ENCODE data around the gene GSN. TPM values are rescaled to one million over a fixed set of nuclear protein-coding genes. Genes with fewer than 3 reads are reported as not detected.

Gene GSN
- total RNA-seq, 4 donors from 2014 or later, result 364 to 571 (median 480) TPM

- Histone ChIP-seq H3K27ac (peak overlapping the region in 1 of 4 donors; percentile 88), H3K4me1 (peaks cover 0 to 29% (median 4%) of the 10 kb centered on the region in 4 donors)
Observed at GRCh38 chr9:121266356-121266755, 1.6 kb upstream of the GSN start.

DNA sequence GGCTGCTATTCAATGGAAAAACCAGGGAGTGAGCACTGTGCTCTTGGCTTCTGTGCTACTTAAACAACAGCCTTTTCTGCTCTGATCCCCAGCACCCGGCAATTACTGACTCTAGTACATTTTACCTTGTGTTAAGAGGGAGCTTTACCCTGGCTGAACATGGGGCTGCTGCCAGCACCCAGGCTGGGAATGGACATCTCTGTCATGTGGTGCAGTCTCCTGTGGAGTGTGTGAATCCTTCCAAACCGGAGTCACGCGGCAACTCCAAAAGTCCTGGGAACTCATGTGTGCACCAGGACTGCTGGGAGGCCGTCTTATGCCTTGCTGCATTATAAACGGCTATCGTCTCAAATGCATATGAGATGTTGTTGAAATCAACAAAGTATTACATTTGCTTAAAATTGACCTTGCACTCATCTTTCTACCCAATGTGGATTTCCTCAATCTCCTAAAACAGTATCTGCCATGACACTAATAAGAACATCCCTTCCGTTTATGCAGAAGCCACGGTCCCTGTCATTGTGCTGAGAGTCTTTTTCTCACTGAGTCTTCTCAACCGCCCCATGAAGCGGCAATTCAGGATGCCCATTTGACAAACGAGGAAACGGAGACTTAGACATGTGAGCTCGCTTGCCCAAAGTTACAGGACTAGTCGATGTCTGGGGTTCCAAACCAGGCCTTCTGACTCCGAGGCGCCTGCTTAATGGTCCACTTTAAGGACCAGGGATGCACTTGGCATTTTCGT lies 884 bp upstream of the GSN start:
- TF ChIP-seq, protein P1, sequence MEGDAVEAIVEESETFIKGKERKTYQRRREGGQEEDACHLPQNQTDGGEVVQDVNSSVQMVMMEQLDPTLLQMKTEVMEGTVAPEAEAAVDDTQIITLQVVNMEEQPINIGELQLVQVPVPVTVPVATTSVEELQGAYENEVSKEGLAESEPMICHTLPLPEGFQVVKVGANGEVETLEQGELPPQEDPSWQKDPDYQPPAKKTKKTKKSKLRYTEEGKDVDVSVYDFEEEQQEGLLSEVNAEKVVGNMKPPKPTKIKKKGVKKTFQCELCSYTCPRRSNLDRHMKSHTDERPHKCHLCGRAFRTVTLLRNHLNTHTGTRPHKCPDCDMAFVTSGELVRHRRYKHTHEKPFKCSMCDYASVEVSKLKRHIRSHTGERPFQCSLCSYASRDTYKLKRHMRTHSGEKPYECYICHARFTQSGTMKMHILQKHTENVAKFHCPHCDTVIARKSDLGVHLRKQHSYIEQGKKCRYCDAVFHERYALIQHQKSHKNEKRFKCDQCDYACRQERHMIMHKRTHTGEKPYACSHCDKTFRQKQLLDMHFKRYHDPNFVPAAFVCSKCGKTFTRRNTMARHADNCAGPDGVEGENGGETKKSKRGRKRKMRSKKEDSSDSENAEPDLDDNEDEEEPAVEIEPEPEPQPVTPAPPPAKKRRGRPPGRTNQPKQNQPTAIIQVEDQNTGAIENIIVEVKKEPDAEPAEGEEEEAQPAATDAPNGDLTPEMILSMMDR (IDR thresholded peaks at IDR 0.05), result no peak
- no peak for TF ChIP-seq POLR2A (IDR thresholded peaks at IDR 0.05)
- H3K36me3 ChIP-seq, result no peaks in the 10 kb centered on the region
- peak overlapping the region; percentile 70 to 99 (median 78) for H3K4me3 ChIP-seq
- peak overlapping the region; percentile 69 to 91 (median 81) for H3K27ac ChIP-seq
- no peaks in the 10 kb centered on the region for H3K27me3 ChIP-seq
- no peak for DNase-seq
- H3K4me1 ChIP-seq, result peaks cover 0 to 36% (median 7%) of the 10 kb centered on the region in 4 donors
- no peaks in the 10 kb centered on the region for H3K9me3 ChIP-seq

More at GRCh38 chr9:121266356-121266755, 1.6 kb upstream of the GSN start:
- TF ChIP-seq POLR2A (IDR thresholded peaks at IDR 0.05), result no peak
- TF ChIP-seq, protein P1 (IDR thresholded peaks at IDR 0.05), result no peak
- DNase-seq, result no peak
- Histone ChIP-seq H3K4me3 (no peak overlapping the region), H3K9me3 (no peaks in the 10 kb centered on the region), H3K36me3 (no peaks in the 10 kb centered on the region), H3K27me3 (no peaks in the 10 kb centered on the region)

DNA sequence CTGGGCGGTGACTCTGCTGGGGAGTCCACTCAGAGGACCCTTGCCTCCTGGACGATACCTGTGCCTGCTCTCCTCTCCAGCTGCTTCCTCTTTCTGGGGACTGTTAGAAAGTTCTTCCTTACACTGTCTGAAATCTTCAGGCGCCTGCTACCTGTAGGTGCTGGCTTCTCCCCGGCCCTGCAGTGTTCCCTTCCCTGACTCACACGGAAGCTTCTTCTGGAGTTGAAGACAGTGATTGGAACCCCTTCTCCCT lies 562 bp downstream of the GSN start:
- H3K36me3 ChIP-seq, result no peaks in the 10 kb centered on the region
- no peaks in the 10 kb centered on the region for H3K9me3 ChIP-seq
- H3K27me3 ChIP-seq, result no peaks in the 10 kb centered on the region
- peak overlapping the region; percentile 70 to 99 (median 78) for H3K4me3 ChIP-seq
- no peak for DNase-seq
- H3K4me1 ChIP-seq, result peaks cover 0 to 46% (median 9%) of the 10 kb centered on the region in 4 donors
- TF ChIP-seq, protein P1 (IDR thresholded peaks at IDR 0.05), result no peak
- no peak for TF ChIP-seq POLR2A (IDR thresholded peaks at IDR 0.05)
- peak overlapping the region; percentile 69 to 91 (median 81) for H3K27ac ChIP-seq

- Histone ChIP-seq H3K27ac (peak overlapping the region; percentile 69 to 91 (median 81)), H3K36me3 (no peaks in the 10 kb centered on the region), H3K27me3 (no peaks in the 10 kb centered on the region), H3K4me3 (peak overlapping the region; percentile 70 to 99 (median 78)), H3K9me3 (no peaks in the 10 kb centered on the region), H3K4me1 (peaks cover 0 to 51% (median 9%) of the 10 kb centered on the region in 4 donors)
- no peak for TF ChIP-seq POLR2A (IDR thresholded peaks at IDR 0.05)
- TF ChIP-seq, protein P1 (IDR thresholded peaks at IDR 0.05), result no peak
- peak in 2 of 3 donors; percentile 67 to 72 for DNase-seq
Observed at GRCh38 chr9:121268851-121269641, 1.1 kb downstream of the GSN start.

DNA sequence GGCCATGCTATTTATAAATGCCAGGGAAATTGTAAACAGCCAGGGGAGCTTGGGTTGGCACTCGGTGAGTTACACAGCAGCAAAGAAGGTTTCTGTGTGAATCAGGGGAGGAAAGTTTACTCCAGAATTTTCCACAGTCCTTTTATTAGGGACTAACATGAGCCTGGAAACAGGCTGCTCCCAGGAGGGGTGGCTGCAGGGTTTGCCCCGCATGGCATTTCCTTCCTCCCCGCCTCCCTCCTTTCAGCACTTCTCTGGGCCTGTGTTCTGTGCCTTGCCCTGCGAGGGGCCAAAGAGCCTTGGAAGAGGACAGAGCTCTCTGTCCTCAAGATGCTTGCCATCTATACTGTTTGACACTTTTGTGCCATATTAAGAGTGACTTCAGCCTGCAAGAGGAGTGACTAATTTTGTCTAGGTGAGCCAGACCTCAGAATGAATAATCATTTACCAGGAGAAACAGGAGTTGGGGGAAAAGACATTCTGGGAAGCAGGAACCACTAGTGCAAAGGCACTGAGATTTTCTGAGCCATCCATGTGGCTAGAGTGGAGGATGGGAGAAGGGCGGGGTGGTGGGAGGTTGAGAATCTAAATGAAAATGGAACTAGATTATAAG lies 1.8 kb downstream of the GSN start:
- H3K4me1 ChIP-seq, result peaks cover 0 to 52% (median 9%) of the 10 kb centered on the region in 4 donors

More for the DNA sequence above, 1.8 kb downstream of the GSN start:
- no peaks in the 10 kb centered on the region for H3K36me3 ChIP-seq
- no peaks in the 10 kb centered on the region for H3K27me3 ChIP-seq
- peak overlapping the region; percentile 70 to 99 (median 78) for H3K4me3 ChIP-seq
- H3K27ac ChIP-seq, result peak overlapping the region; percentile 69 to 91 (median 81)
- no peak for TF ChIP-seq POLR2A (IDR thresholded peaks at IDR 0.05)
- TF ChIP-seq, protein P1 (IDR thresholded peaks at IDR 0.05), result no peak
- no peak for DNase-seq
- no peaks in the 10 kb centered on the region for H3K9me3 ChIP-seq

All from Peyer's patch (tissue), 4 donors.